Activated T-helper 1 cell treated with anti-CD3 and anti-CD28 coated beads, Interleukin-12 subunit alpha, Interleukin-12 subunit beta, Interleukin-2, Interleukin-4 antibody, amounts not matched to agents 30 ng/mL and 10 ng/mL and 1 ng/mL, durations not matched to agents 14 hours and 24 hours and 36 hours (primary cell): ENCODE results near the gene LDB1. TPM values are rescaled to one million over a fixed set of nuclear protein-coding genes. Genes with fewer than 3 reads are reported as not detected.

Experiments used
- DNase-seq: peaks from one replicate; pipeline ENCODE4 v3.0.0; 2021; ENCODE audit warnings: low spot score
- H3K27ac Mint-ChIP-seq: one replicate; pipeline ENCODE4 v1.8.0; 2021; ENCODE audit warnings: mild to moderate bottlenecking, mixed read lengths
- H3K27me3 Mint-ChIP-seq: one replicate; pipeline ENCODE4 v1.8.0; 2022; ENCODE audit warnings: mild to moderate bottlenecking, moderate library complexity, mixed read lengths; ENCODE audit not compliant: insufficient read depth
- H3K36me3 Mint-ChIP-seq: one replicate; pipeline ENCODE4 v1.8.0; 2021; ENCODE audit warnings: low read depth, mixed read lengths
- H3K4me1 Mint-ChIP-seq: one replicate; pipeline ENCODE4 v1.8.0; 2021; ENCODE audit warnings: low read depth, mixed read lengths
- H3K4me3 Mint-ChIP-seq: one replicate; pipeline ENCODE4 v1.8.0; 2021; ENCODE audit warnings: mild to moderate bottlenecking, moderate library complexity, mixed read lengths
- H3K9me3 Mint-ChIP-seq: one replicate; pipeline ENCODE4 v1.8.0; 2021; ENCODE audit warnings: mixed read lengths
- intact Hi-C: fragments of 100-400 bp; cut with micrococcal nuclease; formaldehyde crosslinking; loops from one replicate; pipeline ENCODE4 v1.15.1; 2024
- total RNA-seq: library from RNA; stranded (reverse); gene quantifications from 2 replicates; pipeline ENCODE4 v1.2.3, GENCODE V29; 2022

Gene LDB1
- 78.6 and 87.1 TPM in 2 replicates for total RNA-seq

DNA sequence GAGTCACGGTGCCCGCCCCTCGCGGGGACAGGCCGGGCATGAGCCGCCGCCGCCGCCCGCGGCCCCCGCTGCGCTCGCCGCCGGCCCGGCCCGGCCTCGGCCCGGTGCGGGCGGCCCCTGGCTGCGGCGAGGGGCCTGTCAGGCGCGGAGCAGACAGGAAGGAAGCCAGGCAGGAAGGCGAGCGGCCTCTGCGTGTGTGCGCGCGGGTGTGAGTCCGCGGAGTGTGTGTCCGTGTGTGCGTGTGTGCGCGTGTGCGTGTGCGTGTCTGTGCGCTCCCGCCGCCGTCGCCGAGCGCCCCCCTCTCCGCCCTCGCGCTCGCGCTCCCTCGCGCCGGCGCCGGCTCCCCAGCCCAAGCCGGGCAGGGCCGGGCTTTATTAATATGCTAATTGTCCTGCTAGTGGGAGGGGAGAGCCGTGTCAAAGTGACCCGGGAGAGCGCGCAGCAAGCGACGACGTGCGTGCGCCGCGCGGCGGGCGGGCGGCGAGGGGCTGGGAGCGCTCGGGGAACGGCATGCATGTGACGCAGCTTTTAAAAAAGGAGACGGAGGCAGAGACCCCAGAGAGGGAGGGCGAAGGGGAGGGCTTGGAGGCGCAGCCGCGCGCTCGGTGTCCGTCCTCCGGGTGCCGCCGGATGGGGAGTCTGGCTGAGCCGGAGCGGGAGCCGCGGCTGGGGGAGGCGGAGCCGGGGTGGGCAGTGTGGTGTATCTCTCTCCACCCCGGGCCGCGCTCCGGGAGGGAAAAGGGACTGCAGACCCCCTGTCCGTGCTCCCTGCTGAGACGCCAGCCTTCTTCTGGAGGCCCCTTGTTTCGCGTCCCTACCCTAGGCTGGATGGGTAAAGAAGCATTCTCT is at the start of gene LDB1:
LDB1 (minus strand) TSS at position 227 of the 849 bp plus-strand sequence. CDS start 258 bp downstream, outside the sequence.
- no peaks in the 10 kb centered on the region for H3K36me3 Mint-ChIP-seq
- H3K4me3 Mint-ChIP-seq = peak within 1 kb of the TSS; percentile 88
- H3K9me3 Mint-ChIP-seq = no peaks in the 10 kb centered on the region
- intact Hi-C loops = loop anchor here (1.0 kb wide), 3 partner anchors 12 to 382 kb away; partner anchors contain the start of genes ACTR1A and NOLC1
- peak; percentile 59 for DNase-seq
- H3K27ac Mint-ChIP-seq = peak within 1 kb of the TSS; percentile 90
- H3K27me3 Mint-ChIP-seq = no peaks in the 10 kb centered on the region
- peaks cover 52% of the 10 kb centered on the region for H3K4me1 Mint-ChIP-seq

DNA sequence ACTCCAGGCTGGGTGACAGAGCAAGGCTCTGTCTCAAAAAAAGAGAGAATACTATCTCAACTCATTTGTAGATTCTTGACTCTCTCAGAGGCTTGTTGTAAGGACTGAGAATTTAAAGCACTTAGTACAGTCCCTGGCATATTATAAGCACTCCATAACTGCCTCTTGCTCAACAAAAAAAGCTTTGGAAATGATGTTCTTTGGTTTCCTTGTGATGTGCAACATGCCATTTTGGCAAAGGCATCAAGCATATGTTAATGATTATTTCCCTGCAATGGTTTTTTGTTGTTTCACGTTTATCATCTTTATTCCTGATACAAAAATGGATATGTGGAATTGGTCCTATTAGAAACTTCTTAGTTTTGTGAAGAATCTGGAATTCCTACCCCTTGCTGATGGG is 47.7 kb upstream of the LDB1 start:
- DNase-seq = no peak
- no peaks in the 10 kb centered on the region for H3K27me3 Mint-ChIP-seq
- no peak overlapping the region for H3K4me3 Mint-ChIP-seq
- no peaks in the 10 kb centered on the region for H3K9me3 Mint-ChIP-seq
- no peak overlapping the region for H3K27ac Mint-ChIP-seq
- intact Hi-C loops = loop anchor here (5.0 kb wide), 1 partner anchor 334 kb away; the partner anchor contains the start of genes ACTR1A and SUFU
- peaks cover 16% of the 10 kb centered on the region for H3K36me3 Mint-ChIP-seq
- H3K4me1 Mint-ChIP-seq = peaks cover 10% of the 10 kb centered on the region

- intact Hi-C loops = no loop called here
- Mint-ChIP-seq H3K27ac (no peak overlapping the region), H3K36me3 (peaks cover 50% of the 10 kb centered on the region), H3K4me3 (no peak overlapping the region), H3K4me1 (peaks cover 8% of the 10 kb centered on the region), H3K27me3 (no peaks in the 10 kb centered on the region), H3K9me3 (no peaks in the 10 kb centered on the region)
- no peak for DNase-seq
These were observed 43.3 kb upstream of the LDB1 start for GRCh38 chr10:102163342-102163989.

GRCh38 chr10:102159831-102160230 is 39.7 kb upstream of the LDB1 start:
- Mint-ChIP-seq H3K4me3 (no peak overlapping the region), H3K36me3 (peaks cover 69% of the 10 kb centered on the region), H3K9me3 (no peaks in the 10 kb centered on the region), H3K27ac (no peak overlapping the region), H3K4me1 (peaks cover 15% of the 10 kb centered on the region), H3K27me3 (no peaks in the 10 kb centered on the region)
- DNase-seq = no peak
- intact Hi-C loops = no loop called here

DNA sequence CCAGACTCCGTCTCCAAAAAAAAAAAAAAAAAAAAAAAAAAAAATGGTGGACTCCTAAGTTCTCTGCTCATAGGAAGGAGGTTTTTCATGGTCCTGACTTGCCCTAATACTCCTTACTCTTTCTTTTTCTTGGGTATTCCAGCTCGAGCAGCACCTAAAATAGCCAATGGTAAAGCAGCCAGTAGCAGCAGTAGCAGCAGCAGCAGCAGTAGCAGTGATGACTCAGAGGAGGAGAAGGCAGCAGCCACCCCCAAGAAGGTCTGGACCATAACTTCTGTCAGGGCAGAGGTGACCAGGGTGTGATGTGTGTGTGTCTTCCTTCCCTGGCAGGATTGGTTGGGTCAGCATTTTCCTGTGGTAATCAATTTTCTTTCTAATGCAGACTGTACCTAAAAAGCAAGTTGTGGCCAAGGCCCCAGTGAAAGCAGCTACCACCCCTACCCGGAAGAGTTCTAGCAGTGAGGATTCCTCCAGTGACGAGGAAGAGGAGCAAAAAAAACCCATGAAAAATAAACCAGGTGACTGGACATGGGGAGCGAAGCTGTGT is 39.0 kb upstream of the LDB1 start:
- intact Hi-C loops = no loop called here

GRCh38 chr10:102157224-102157623 is 37.1 kb upstream of the LDB1 start:
- H3K4me1 Mint-ChIP-seq = peaks cover 24% of the 10 kb centered on the region
- no peak for DNase-seq
- H3K27ac Mint-ChIP-seq = no peak overlapping the region
- H3K27me3 Mint-ChIP-seq = no peaks in the 10 kb centered on the region
- no peak overlapping the region for H3K4me3 Mint-ChIP-seq
- peaks cover 71% of the 10 kb centered on the region for H3K36me3 Mint-ChIP-seq
- intact Hi-C loops = no loop called here
- no peaks in the 10 kb centered on the region for H3K9me3 Mint-ChIP-seq

More for the DNA sequence above, 39.0 kb upstream of the LDB1 start:
- H3K4me1 Mint-ChIP-seq = peaks cover 15% of the 10 kb centered on the region
- no peak for DNase-seq
- peaks cover 69% of the 10 kb centered on the region for H3K36me3 Mint-ChIP-seq
- H3K4me3 Mint-ChIP-seq = no peak overlapping the region
- no peaks in the 10 kb centered on the region for H3K27me3 Mint-ChIP-seq
- no peak overlapping the region for H3K27ac Mint-ChIP-seq
- H3K9me3 Mint-ChIP-seq = no peaks in the 10 kb centered on the region

GRCh38 chr10:102154466-102155116 is 34.4 kb upstream of the LDB1 start:
- intact Hi-C loops = loop anchor here (5.0 kb wide), 1 partner anchor 567 kb away; the partner anchor contains the start of genes DPCD and POLL
- peaks cover 62% of the 10 kb centered on the region for H3K36me3 Mint-ChIP-seq
- DNase-seq = no peak
- H3K27me3 Mint-ChIP-seq = no peaks in the 10 kb centered on the region
- H3K27ac Mint-ChIP-seq = peak overlapping the region; percentile 55
- H3K9me3 Mint-ChIP-seq = no peaks in the 10 kb centered on the region
- H3K4me1 Mint-ChIP-seq = peaks cover 36% of the 10 kb centered on the region
- peak overlapping the region; percentile 64 for H3K4me3 Mint-ChIP-seq

- H3K4me1 Mint-ChIP-seq = peaks cover 36% of the 10 kb centered on the region
- no peaks in the 10 kb centered on the region for H3K9me3 Mint-ChIP-seq
- intact Hi-C loops = loop anchor here (1.0 to 5.0 kb wide), 4 partner anchors 96 to 1214 kb away; partner anchors contain the start of genes ARMH3, DPCD, POLL and TAF5
- peaks cover 61% of the 10 kb centered on the region for H3K36me3 Mint-ChIP-seq
- peak overlapping the region; percentile 98 for H3K4me3 Mint-ChIP-seq
- H3K27me3 Mint-ChIP-seq = no peaks in the 10 kb centered on the region
- DNase-seq = no peak
- H3K27ac Mint-ChIP-seq = peak overlapping the region; percentile 98
These were observed 33.0 kb upstream of the LDB1 start for GRCh38 chr10:102153093-102153620.

DNA sequence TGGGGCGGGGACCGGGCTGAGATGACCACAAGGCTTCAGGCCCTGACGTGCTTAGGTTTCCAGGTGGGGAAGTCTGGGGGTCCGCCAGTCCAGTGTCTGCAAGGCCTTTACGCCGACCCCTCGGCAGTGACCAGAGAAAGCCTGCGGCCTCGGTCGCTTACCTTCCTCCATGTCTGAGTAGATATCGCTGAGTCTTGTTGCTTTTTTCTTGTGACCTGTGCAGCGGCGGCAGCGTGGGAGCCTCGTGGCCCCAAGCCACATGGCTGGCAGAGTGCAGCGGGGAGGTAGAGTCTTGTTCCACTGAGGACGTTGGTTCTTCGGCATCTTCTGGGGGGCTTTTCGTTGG is 32.4 kb upstream of the LDB1 start:
- Mint-ChIP-seq H3K4me1 (peaks cover 34% of the 10 kb centered on the region), H3K27ac (peak overlapping the region; percentile 98), H3K36me3 (peaks cover 63% of the 10 kb centered on the region), H3K9me3 (no peaks in the 10 kb centered on the region), H3K4me3 (peak overlapping the region; percentile 98), H3K27me3 (no peaks in the 10 kb centered on the region)
- intact Hi-C loops = loop anchor here (1.0 to 5.0 kb wide), 13 partner anchors 20 to 1214 kb away; partner anchors contain the start of genes ACTR1A, ARMH3, DPCD and GBF1
- DNase-seq = no peak

DNA sequence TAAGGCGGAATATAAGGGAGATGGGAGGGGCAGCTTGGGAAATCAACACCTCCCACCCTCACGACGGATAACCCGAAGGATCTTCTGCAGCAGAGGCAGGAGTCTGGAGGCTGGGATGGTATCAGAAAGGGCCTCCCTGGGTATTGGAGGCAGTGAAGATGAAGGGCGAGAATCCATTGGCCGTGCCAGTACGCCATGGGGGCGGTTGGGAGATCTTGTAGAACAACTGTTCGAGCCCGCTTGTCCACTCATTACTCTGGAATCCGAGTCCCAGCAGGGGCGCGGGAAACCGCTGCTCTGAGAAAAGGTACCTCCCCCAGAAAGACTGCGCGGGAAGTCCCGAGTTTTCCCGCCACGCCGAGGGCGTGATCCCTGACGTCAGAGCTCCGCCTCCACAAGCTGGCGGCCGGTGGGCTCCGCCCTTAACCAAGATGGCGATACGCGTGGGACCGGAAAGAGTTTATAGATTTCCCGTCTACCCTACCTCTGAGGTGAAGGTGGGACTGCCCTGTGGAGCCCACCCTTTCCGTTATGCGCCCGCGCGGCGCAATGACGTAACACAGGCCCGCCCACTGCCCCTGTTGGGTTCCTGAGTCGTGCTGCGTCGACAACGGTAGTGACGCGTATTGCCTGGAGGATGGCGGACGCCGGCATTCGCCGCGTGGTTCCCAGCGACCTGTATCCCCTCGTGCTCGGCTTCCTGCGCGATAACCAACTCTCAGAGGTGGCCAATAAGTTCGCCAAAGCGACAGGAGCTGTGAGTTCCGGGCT is 31.8 kb upstream of the LDB1 start, which contains the start of gene NOLC1:
NOLC1 (plus strand) TSS at position 616 of the 771 bp plus-strand sequence; CDS start at position 638, 22 bp downstream.
- intact Hi-C loops = loop anchor here (1.0 to 5.0 kb wide), 13 partner anchors 20 to 1215 kb away; partner anchors contain the start of genes ACTR1A, ARMH3, DPCD and GBF1
- Mint-ChIP-seq H3K4me1 (peaks cover 28% of the 10 kb centered on the region), H3K9me3 (no peaks in the 10 kb centered on the region), H3K4me3 (peak within 1 kb of the TSS; percentile 98), H3K27me3 (no peaks in the 10 kb centered on the region), H3K36me3 (peaks cover 63% of the 10 kb centered on the region), H3K27ac (peak within 1 kb of the TSS; percentile 98)
- peak; percentile 100 for DNase-seq

DNA sequence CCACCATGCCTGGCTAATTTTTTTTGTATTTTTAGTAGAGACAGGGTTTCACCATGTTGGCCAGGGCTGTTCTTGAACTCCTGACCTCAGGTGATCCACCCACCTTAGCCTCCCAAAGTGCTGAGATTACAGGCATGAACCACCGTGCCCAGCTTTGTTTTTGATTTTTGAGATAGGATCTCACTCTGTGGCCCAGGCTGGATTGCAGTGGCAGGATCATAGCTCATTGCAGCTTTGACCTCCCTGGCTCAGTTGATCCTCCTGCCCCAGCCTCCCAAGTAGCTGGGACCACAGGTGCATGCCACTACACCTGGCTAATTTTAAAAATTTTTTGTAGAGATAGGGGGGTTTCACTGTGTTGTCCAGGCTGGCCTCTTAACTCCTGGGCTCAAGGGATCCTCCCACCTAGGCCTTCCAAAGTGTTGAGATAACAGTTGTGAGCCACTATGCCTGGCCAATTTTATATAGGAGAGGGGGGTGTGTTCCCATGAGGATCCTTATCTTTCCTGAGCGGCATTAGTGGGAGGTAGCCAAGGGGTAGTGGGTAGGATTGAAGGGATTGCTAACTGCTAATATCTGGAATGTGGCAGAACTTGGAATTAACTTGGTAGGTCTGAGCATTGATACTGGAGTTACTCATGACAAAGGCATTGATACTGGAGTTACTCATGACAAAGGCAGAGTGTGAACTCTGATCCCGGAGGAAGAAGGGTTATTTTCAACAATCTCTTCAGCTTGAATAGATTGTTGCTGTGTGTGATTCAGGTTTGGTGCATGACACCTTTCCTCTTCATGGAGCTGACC is 31.0 kb upstream of the LDB1 start:
- peaks cover 59% of the 10 kb centered on the region for H3K36me3 Mint-ChIP-seq
- peaks cover 25% of the 10 kb centered on the region for H3K4me1 Mint-ChIP-seq
- no peaks in the 10 kb centered on the region for H3K27me3 Mint-ChIP-seq
- peak overlapping the region; percentile 98 for H3K4me3 Mint-ChIP-seq
- H3K27ac Mint-ChIP-seq = peak overlapping the region; percentile 98
- intact Hi-C loops = loop anchor here (5.0 kb wide), 1 partner anchor 564 kb away; the partner anchor contains the start of genes DPCD and POLL
- no peak for DNase-seq
- H3K9me3 Mint-ChIP-seq = no peaks in the 10 kb centered on the region
